HG03025 (cell line): ENCODE measurements around the gene TAAR6.
"Not testable (repeated sequence)": the region's sequence is repeated elsewhere in the genome, so short reads cannot be mapped to it uniquely, and the experiment has no call there.

Source experiments
- ATAC-seq: cut with Tn5 transposase; IDR thresholded peaks from one replicate; pipeline ENCODE4 v1.9.1; 2021; ENCODE audit warnings: mild to moderate bottlenecking, moderate library complexity; ENCODE audit not compliant: unreplicated experiment, low FRiP score

The TAAR6 gene

GRCh38 chr6:132587424-132587823 is 17.3 kb downstream of the TAAR6 start:
- no peak for ATAC-seq

- no peak for ATAC-seq
Observed at GRCh38 chr6:132589454-132589853, 19.3 kb downstream of the TAAR6 start, which contains the start of gene TAAR5. Gene TAAR5, minus strand, starts transcription at chr6:132589741. Its CDS starts 55 bp downstream, at chr6:132589686.

- no peak for ATAC-seq
Observed at GRCh38 chr6:132590362-132590761, 20.2 kb downstream of the TAAR6 start.

GRCh38 chr6:132592855-132593254 is 22.7 kb downstream of the TAAR6 start:
- ATAC-seq, result no peak

GRCh38 chr6:132596201-132596600 is 26.1 kb downstream of the TAAR6 start:
- no peak for ATAC-seq

GRCh38 chr6:132598473-132598872 is 28.4 kb downstream of the TAAR6 start:
- ATAC-seq, result peak; percentile 69

- ATAC-seq, result not testable (repeated sequence)
Observed at GRCh38 chr6:132600900-132601299, 30.8 kb downstream of the TAAR6 start.

GRCh38 chr6:132604635-132605152 is 34.6 kb downstream of the TAAR6 start:
- ATAC-seq, result no peak

GRCh38 chr6:132607544-132608233 is 37.6 kb downstream of the TAAR6 start:
- no peak for ATAC-seq

GRCh38 chr6:132611616-132612015 is 41.5 kb downstream of the TAAR6 start:
- no peak for ATAC-seq

- ATAC-seq, result no peak
Observed at GRCh38 chr6:132612449-132613108, 42.5 kb downstream of the TAAR6 start.

- ATAC-seq, result no peak
Observed at GRCh38 chr6:132614554-132614953, 44.4 kb downstream of the TAAR6 start.

GRCh38 chr6:132616677-132617076 is 46.6 kb downstream of the TAAR6 start:
- ATAC-seq, result no peak
